CD4-positive, alpha-beta T cell treated with Interleukin-2 at 100 ng/mL for 4 hours (primary cell): ENCODE results near the gene DPP6.
"Not testable (repeated sequence)": the region's sequence is repeated elsewhere in the genome, so short reads cannot be mapped to it uniquely, and the experiment has no call there.

ENCODE experiments used
- DNase-seq: peaks from one replicate; pipeline ENCODE4 v3.0.0-alpha.2; 2020; ENCODE audit warnings: low spot score

The DPP6 gene

DNA sequence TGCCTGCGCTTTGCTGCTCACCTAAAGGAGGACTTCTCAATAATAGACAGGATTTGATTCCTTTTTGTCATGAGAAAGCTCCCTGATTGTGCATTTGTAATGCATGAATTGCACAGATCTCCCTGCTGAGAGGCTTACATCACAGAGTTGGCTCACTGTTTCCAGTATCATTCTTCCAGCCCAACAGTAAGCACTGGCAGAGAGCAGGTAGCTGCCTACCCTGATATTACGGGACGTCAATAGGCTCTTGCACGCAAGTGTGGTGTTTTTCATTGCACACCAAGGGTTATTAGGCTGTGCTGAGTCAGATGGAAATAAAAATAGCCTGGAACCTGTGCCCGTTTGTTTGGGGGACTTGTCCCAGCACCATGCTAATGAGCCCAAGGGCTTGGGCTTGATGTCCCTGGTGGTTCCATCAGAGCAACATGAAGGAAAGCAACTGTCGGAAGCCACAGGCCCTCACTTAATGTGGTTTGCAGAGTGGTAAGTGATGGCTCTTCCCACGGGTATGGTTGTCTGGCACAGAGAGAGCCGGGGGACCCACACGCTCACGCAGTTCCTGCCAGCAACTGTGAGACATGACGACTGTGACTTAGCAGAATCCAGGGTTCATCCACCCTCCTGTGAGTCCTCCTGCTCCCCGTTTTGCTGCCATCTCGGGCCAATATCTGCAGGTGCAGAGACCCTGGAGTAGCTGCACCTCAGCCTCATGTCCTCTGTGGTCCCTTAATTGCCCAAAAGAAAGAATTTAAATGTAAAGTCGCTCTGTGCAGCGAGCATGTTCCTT, 20.4 kb downstream of the DPP6 start:
- DNase-seq: not testable (repeated sequence)

DNA sequence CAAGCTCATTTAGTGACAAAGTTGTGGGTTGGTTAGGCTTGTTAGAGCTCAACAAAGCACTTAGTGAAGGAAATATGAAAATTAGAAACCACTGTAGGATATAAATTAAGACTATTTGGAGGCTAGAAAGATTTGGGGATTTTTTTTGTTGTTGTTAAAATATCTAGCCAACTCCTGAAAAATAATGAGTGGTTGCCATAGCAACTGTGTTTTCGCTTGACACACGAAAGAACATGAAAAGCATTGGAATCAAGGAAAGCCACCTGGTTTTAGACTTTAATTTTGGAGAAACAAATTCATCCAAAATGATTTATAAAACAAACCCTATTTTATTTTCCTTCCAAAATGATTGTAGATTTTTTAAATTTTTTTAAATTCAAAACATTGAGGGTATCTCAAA, 26.3 kb downstream of the DPP6 start:
- DNase-seq: not testable (repeated sequence)

DNA sequence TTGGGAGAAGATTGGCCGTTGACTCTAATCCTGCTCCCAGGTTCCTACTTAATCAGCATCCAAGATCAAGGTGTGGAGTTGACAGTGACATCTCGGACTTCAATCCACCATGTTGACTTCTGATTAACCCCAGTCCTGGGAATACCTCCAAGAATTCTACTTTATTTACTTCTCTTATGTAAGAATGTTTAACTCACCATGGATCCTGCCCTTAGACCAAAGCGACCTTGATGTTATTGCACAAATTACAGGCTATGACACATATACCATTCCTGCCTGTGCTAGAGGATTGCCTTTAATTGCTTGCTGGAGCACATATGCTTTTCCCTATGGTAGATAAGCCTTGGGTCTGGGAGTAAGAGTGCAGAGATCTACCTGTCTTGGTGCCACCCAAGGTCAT, 28.1 kb downstream of the DPP6 start:
- DNase-seq: not testable (repeated sequence)

DNA sequence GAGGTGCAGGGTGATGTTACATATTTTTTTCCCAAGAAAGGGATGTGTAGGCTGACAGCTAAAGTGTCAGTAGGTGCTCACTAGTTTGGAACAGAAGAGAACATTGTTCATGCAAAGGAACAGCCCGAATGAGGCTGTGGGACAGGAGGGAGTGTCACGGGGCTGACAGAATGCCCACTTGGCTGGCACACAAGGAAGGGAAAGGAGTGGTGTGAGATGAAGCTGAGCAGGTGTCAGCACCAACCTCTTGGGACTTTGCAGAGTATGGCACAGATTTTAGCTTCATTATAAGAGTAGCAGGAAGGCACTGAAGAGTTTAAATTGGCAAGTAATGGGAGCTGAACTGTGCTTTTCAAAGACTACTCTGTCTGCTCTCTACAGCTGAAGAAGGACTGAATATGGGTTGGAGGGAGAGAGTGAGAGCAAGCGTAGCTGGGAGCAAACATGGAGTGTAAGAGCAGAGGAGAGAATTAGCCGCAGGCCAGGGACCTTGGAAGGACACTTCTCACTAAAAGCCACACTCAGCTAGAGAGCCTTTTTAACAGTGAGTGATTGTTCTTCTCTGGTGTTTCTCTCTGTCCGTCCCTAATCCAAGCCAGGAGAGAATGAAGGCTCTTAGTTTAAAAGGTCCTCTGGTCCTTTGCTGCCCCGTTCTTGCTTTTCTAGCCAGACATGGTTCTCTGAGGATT, 35.0 kb downstream of the DPP6 start:
- not testable (repeated sequence) for DNase-seq

DNA sequence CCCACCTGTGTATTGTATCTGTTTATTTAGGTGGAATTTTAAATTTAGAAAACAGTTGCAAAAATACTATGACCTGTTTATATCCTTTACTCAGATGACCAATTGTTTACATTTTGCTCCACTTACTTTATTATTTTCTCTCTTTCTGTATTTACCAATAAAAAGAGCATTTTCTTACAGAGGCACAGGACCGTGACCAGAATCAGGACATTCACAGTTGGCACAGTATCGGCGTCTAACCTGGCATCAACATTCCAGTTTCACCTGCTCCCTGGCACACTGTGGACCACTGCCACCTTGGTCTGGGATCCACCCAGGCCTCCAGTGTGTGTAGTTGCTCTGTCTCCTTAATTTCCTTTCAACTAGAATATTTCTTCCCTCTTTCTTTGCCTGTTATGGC, 39.9 kb downstream of the DPP6 start:
- not testable (repeated sequence) for DNase-seq

DNA sequence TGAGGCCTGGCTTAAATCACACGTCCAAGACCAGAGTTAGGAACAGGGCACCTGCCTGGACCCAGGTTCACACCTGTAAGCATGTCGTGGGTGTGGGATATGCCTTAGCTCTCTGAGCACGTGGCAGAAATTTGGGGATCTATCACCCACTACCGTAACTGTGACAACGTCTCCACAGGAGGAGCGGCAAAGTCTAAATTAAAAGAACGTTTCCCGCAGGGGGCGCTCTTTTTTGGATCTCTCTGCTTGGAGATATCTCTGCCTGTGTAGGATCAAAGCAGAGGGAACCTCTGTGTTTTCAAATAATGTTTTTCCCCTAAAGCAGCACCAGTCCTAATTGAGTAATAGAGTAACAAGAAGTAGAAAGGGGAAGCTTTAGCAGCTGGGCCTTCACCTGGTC, 43.0 kb downstream of the DPP6 start:
- not testable (repeated sequence) for DNase-seq

DNA sequence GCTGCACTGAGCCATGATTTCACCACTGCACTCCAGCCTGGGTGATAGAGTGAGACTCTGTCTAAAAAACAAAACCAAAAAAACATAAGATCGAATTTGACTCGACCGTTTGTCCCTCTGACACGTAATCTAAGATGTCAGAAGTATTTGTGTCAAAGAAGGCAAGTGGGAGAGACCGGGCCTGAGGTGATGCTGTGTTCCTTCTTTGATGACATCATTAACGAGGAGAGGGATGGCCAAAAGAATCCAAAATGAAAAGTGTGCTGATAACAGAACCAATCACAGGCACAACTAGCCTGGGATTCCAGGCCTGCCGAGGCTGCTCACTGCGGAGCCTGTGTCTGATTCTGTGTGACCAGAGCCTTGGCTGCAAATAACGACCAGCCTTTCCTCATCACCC, 52.9 kb downstream of the DPP6 start:
- not testable (repeated sequence) for DNase-seq

DNA sequence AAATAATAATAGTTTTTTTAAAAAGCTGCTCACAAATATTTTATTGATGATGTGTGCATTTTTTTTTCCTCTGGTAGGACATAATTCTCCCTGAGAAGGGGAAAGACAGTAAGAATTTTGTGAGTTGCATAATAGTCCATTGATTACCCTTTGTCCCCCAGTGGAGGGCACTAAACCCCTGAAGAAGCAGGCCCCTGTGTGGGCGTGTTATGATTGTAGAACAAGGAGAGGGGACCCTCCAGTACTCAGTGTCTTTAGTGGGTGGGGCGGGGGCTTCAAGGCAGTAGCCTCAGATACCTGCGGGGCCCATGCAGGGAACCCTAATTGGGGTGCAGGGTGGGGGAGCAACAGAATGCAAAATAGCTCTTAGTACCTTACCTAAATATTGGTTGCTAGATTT, 57.4 kb downstream of the DPP6 start:
- DNase-seq: not testable (repeated sequence)

DNA sequence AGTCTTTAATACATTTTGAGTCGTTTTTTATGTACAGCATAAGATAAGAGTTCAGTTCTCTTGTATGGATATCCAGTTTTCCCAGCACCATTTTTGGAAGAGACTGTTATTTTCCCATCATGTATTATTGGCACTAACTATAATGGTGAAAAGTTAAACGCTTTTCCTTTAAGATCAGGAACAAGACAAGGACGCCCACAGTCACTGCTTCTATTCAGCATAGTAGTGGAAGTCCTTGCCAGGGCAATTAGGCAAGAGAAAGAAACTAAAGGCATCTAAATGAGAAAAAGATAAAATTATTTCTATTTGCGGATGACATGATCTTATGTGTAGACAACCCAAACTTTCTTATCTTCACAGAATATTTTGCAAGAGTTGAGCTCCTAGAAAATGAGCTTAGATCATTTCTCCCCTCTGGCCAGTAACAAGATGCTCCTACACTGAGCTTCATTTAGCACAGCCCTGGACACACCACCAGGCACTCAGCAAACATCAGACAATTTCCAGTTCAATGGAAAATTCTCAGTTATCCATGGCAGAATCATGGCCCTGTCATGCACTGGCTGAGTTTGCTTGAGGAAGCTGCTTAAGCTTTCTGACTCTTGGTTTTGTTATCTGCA, 61.6 kb downstream of the DPP6 start:
- not testable (repeated sequence) for DNase-seq

DNA sequence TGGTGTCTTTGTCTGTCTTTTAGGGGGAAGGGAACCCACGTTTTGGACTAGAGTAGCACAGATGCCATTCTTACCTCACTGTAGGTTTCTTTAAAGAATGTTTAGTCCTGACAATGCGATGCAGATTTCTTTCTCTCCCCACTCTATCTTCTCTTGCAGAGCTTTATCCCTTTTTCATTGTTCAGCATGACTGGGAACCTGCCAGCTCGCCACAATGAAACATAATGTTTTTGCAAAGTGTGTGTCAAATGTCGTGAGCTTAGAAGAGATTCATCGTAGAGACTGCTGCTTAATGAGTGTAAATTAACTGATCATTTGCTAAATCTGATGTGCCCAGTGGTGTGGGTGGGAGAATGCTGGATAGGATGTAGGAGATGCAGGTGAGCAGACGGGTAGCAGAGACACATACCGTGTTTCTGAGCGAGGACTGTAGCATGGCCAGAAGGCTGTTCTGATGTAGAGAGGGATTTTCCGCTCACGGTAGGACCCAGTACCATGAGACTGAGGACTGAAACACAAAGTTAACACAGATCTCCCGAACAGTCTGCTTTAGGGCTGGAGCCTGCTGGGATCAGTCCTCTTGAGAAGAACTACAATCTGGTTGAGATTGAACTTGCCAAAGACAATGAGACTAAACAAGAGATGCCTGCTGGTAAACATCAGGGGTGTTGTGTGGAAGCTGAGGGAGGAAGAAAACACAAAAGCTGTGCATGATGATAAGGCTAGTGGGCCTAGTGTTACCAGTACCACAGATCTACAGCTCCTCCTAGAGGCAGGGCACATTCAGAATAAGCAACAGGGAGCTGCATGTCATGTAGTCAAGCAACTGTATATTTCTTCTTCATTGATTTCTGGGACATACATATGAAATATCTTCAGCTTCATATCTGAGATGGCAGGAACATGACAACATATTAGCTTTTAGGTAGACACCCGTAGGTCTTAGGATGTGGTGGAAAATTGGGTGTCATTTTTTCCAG, 65.5 kb downstream of the DPP6 start:
- not testable (repeated sequence) for DNase-seq

DNA sequence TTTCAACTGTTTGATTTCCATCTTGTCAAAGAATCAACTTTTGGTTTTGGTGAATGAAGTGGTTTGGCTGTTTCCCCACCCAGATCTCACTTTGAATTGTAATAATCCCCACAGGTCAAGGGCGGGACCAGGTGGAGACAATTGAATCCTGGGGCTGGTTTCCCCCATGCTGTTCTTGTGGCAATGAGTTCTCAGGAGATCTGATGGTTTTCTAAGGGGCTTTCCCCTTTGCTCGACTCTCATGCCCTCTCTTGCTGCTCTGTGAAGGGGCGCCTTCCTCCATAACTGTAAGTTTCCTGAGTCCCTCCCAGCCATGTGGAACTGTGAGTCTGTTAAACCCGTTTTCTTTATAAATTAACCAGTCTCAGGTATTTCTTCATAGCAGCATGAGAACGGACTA, 68.6 kb downstream of the DPP6 start:
- not testable (repeated sequence) for DNase-seq

DNA sequence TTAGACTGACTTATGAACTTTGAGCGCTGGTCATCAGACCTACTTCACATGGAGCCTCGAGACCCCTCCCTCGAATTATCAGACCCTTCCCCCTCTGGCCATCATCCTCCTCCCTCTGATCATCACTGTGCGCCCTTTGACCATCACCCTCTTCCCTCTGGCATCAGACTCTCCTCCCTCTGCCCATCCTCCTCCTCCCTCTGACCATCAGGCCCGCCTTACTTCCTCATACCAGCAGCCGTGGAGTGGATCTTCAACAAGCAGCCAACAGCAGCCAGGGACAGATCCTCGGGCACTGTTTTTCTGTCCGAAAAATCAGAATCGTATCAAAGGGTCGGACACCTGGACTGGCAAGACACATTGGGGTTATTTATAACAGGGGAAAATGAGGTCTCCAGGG, 70.5 kb downstream of the DPP6 start:
- DNase-seq: not testable (repeated sequence)

DNA sequence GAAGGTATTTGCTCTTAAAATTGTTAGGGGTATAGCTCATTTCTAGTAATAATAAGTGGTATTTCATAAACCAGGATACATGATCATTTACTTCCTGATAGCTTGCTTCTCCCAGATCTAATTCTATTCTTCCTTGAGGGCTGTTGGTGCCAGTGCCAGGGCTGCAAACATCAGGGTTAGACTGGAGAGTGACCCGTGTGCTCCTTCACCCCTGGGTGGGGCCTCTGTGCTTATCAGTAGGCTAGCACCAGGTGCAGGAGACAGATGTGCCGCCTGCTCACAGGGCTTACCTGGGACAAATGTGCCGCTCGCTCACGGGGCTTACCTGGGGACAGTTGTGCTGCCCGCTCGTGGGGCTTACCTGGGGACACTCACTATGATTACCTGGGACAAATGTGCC, 71.2 kb downstream of the DPP6 start:
- DNase-seq: not testable (repeated sequence)

DNA sequence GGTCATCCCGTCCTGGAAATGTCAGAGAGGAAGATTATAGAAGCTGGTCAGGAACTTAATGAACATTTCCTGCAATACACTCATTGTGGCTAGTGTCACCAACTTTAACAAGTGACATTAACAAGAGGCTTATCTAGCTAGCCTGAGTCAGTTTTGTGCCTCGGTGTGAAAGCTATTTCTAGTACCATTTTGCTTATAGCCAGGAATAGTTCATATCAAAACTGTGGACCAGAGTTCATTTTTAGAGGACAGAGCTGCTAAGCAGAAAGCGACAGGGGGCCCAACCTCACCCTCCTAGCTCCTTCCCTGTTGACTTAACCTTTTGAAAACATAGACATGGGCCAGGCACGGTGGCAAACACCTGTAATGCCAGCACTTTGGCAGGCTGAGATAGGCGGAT, 76.9 kb downstream of the DPP6 start:
- not testable (repeated sequence) for DNase-seq

DNA sequence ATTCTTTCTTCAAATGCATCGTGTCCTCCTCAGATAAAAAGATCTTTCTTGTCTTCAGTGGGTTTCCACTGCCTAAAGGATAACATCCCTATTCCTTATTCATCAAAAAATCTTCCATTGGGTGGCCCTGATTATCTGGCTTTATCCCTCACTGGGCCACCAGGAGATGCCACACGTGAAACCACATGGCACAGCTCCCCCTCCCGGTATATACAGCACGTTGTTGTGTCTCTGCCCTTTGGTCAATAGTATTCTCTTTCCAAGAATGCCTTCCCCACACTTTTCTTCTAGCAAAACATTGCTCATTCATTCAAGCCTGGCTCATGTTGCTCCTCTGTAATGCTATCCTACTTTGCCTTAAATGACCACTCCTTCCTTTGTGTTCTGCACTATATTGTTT, 80.4 kb downstream of the DPP6 start:
- not testable (repeated sequence) for DNase-seq

DNA sequence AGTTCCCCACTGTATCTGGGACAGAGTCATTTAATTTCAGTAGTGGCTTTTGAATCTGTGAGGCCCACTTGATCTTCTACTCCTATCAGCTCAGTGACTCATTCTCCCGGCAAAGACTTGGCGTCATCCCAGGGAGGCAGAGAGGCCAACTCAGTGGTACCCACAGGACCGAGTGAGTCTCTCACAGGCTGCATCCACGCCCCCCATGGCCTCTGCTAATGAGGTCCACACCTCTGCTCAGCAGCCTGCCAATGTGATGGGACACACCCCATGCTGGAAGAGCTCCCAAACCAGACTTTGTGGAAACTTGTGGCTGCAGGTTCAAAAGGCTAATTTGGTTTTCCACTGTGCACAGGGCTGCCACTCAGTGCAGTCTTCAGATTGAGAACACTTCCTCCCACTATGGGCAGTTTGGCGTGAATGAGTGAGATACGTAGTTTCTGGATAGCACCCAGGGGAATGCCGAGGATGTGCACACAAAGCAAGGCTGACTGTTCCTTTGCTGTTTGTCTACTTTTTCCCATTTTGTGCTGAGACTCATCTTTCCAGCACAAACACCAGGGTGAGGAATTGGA, 81.6 kb downstream of the DPP6 start:
- DNase-seq: not testable (repeated sequence)

DNA sequence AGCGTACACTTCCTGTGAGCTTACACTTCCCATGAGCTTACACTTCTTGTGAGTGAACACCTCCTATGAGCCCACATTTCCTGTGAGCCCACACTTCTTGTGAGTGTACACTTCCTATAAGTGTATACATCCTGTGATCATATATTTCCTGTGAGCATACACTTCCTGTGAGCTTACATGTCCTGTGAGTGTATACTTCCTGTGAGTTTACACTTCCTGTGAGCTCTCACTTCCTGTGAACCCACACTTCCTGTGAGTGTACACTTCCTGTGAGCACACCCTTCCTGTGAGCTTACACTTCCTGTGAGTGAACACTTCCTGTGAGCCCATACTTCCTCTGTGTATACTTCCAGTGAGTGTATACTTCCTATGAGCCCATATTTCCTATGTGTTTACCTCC, 82.5 kb downstream of the DPP6 start:
- DNase-seq: not testable (repeated sequence)

DNA sequence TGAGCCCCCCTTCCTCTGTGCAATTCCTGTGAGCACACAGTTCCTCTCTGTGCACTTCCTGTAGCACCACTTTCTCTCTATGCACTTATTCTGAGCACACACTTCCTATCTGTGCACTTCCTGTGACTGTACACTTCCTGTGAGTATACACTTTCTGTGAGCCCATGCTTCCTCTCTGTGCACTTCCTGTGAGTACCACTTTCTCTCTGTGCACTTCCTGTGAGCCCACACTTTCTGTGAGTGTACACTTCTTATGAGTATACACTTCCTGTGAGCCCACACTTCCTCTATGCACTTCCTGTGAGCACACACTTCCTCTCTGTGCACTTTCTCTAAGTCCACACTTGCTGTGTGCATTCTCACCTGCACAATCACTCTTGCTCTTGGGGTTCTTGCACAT, 83.4 kb downstream of the DPP6 start:
- not testable (repeated sequence) for DNase-seq

DNA sequence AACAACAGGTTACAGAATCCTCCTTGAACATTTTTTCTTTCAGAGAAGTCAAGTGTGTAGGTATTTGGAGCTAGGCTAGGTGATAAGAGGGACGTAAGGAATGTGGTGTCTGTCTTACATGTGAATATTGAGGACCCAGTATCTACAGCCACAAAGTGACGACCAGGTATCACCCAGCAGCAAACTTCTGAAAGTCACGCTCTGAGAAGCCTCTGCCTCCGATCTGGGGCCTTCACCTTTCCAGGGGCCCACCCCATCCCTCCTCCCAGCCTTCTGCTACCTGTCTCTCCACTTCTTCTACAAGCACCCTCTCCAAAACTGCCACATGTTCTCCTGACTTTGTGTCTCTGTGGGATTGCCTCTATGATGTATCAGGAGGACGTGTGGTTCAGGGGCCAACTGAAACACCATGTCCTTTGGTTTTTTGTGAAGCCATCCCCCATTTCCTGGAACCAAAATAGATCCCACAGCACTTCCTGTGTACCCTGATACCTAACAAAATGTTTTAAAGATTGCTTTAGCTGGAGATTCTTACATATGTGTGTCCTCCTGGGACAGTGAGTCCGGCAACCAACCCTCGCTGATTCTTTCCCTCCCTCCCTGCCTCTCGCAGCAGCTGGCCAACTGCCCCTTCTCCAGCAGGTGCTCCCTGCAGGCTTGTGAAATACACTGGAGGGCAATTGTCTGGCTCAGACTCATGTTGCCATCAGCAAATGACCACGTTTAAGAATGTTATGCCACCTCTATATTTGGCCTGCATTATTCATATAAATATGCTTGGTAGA, 93.9 kb downstream of the DPP6 start:
- not testable (repeated sequence) for DNase-seq

DNA sequence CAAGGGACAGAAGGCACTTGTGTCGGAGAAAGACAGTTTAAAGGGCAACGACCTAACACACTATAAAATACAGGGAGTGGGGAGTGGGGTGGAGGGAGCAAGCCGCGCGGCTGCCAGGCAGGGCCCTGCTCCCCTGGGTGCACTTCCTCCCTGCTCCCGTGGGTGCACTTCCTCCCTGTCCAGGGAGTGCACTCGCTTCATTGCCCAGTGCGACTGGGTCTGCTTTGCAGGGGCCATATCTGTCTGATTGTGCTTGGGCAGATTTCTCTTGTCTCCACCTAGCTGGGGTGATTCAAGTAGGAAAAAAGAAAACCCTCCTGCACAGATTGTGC, 94.5 kb downstream of the DPP6 start:
- DNase-seq: not testable (repeated sequence)
